OCI-LY3 (cell line): ENCODE measurements around the gene NAP1L1.

Experiments used
- CTCF ChIP-seq: fragments of 200-600, 300-600 bp; sonication (generic); IDR thresholded peaks from 2 replicates; pipeline ENCODE4 v1.5.1; 2014; ENCODE audit warnings: antibody characterized with exemption, low read length, low read depth
- EZH2phosphoT487 ChIP-seq: fragments of 200-600 bp; shearing (Covaris generic); IDR thresholded peaks from 2 replicates; pipeline ENCODE4 v1.6.1; 2018; ENCODE audit warnings: antibody characterized with exemption, mixed run types, low read depth

GRCh38 chr12:76113800-76114757 lies 29.6 kb upstream of the NAP1L1 start:
- TF ChIP-seq EZH2phosphoT487 (no peak), CTCF (no peak)
